ENCODE data around the gene AFG3L2.

The AFG3L2 gene

DNA sequence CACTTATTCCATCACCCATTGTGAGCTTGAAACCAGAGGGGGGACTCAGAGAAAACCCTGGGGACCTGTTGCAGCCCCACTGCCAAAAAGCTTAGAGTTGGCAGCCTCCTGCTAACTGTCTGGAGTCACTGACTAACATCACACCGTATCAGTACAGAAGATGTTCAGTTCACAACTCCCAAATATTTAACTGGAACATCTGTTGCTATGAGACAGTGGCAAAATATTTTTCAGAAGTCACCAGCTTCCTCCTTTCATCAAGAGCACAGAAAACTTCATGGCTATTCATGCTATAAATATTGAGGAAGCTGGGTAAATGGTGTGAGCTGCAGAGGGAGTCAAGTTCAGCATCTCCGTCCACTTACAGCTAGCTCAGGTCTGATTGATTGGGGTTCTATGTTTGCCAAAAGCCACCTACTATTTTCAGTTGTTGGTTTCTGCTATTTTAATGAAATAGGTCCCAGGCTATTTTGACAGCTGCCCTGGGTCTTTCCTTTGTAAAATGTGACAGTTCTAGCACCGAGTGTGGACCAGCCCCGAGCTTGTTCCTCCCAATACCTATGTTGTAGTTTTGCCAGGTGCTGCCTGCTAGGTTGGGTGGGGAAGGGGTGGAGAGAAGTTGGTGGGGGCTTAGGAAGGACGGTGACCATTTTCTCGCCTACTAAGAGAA, 59.2 kb downstream of the AFG3L2 start:
- H3K4me3 ChIP-seq (ENCODE audit: low read depth, low read length) = no peak overlapping the region
- TF ChIP-seq, protein P1, sequence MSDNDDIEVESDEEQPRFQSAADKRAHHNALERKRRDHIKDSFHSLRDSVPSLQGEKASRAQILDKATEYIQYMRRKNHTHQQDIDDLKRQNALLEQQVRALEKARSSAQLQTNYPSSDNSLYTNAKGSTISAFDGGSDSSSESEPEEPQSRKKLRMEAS (IDR thresholded peaks at IDR 0.05; ENCODE audit: low read depth, low read length) = no peak
- TF ChIP-seq, protein P2, sequence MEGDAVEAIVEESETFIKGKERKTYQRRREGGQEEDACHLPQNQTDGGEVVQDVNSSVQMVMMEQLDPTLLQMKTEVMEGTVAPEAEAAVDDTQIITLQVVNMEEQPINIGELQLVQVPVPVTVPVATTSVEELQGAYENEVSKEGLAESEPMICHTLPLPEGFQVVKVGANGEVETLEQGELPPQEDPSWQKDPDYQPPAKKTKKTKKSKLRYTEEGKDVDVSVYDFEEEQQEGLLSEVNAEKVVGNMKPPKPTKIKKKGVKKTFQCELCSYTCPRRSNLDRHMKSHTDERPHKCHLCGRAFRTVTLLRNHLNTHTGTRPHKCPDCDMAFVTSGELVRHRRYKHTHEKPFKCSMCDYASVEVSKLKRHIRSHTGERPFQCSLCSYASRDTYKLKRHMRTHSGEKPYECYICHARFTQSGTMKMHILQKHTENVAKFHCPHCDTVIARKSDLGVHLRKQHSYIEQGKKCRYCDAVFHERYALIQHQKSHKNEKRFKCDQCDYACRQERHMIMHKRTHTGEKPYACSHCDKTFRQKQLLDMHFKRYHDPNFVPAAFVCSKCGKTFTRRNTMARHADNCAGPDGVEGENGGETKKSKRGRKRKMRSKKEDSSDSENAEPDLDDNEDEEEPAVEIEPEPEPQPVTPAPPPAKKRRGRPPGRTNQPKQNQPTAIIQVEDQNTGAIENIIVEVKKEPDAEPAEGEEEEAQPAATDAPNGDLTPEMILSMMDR (IDR thresholded peaks at IDR 0.05; ENCODE audit: low read depth, low read length) = no peak
- TF ChIP-seq POLR2A (IDR thresholded peaks at IDR 0.05; ENCODE audit: extremely low read depth, insufficient read length) = no peak
- TF ChIP-seq MYC (IDR thresholded peaks at IDR 0.05; ENCODE audit: low read depth, low read length) = no peak
- DNase-seq (ENCODE audit: low read depth) = peak; percentile 50

DNA sequence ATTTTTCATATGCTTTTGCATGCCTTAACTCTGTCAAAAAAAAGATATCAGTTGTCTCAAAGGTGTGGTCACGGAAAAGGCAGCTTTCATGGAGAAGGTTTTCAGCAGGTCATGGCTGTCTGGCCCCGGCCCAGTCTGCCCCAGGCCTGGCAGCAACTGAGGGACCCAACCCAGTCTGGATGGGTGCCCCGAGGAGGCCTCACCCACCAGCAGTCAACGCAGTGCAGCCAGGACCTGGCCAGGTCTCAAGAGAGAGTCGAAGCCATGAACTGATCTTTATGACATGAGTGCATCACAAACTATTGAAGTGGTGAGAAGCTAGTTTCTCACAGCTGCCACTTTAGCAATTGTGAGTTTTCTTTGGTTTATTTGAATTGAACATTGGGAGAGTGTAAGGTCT, 61.1 kb downstream of the AFG3L2 start:
- TF ChIP-seq, protein P2 (IDR thresholded peaks at IDR 0.05; ENCODE audit: low read depth, low read length) = no peak
- no peak for TF ChIP-seq MYC (IDR thresholded peaks at IDR 0.05; ENCODE audit: low read depth, low read length)
- TF ChIP-seq, protein P1 (IDR thresholded peaks at IDR 0.05; ENCODE audit: low read depth, low read length) = no peak
- TF ChIP-seq POLR2A (IDR thresholded peaks at IDR 0.05; ENCODE audit: extremely low read depth, insufficient read length) = no peak
- no peak for DNase-seq (ENCODE audit: low read depth)
- H3K4me3 ChIP-seq (ENCODE audit: low read depth, low read length) = no peak overlapping the region

DNA sequence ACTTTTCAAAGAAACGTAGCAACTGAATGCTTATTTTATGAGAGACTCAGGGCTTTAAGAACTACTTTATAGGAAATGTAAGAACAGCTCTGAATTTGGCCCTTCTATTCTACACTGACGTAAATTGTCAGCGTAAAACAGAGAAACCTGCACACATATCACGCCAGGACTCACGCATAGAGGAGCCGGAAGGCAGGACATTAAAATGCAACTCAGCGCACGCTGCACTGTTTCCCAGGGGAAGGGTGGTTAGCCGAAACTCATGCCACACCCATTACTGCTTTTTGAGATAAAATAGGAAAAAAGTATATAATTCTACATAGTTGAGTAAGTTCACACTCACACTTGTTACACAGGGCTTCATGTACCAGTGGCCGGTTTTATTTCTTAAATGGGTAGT, 61.5 kb downstream of the AFG3L2 start:
- TF ChIP-seq MYC (IDR thresholded peaks at IDR 0.05; ENCODE audit: low read depth, low read length) = no peak
- TF ChIP-seq POLR2A (IDR thresholded peaks at IDR 0.05; ENCODE audit: extremely low read depth, insufficient read length) = no peak
- TF ChIP-seq, protein P1 (IDR thresholded peaks at IDR 0.05; ENCODE audit: low read depth, low read length) = no peak
- TF ChIP-seq, protein P2 (IDR thresholded peaks at IDR 0.05; ENCODE audit: low read depth, low read length) = no peak
- no peak overlapping the region for H3K4me3 ChIP-seq (ENCODE audit: low read depth, low read length)
- no peak for DNase-seq (ENCODE audit: low read depth)

DNA sequence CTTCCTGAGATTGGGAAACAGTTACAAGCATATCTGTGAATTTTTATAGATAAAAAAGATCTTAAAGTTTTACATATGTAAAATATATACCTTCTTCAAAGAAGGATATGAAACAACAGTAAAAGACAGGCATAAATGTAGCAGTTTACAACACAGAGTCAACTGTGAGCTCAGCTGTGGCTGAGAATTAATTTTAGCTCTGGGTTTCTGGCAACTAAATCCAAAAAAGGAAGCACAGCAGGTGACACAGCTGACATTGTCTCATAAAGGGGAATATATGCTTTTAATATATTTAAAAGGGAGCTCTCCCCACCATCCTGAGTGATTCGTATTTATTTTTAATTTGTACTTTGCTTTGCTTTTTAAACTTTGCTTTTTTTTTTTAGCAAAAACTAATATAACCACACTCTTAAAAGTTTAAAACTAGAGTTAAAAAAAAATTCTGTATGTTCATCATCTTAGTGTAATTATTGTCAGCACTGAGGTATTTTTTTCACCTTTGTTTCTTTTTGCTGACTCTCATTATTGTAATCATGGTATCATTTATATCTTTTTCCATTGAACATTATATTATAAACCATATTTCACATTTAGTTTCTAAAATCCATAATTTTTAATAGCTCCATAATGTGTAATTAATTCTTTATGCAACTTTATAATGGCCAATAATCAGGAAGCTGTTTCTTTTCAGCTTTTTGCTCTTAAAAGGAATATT, 62.3 kb downstream of the AFG3L2 start:
- H3K4me3 ChIP-seq (ENCODE audit: low read depth, low read length) = no peak overlapping the region
- TF ChIP-seq, protein P1 (IDR thresholded peaks at IDR 0.05; ENCODE audit: low read depth, low read length) = no peak
- TF ChIP-seq MYC (IDR thresholded peaks at IDR 0.05; ENCODE audit: low read depth, low read length) = no peak
- no peak for TF ChIP-seq POLR2A (IDR thresholded peaks at IDR 0.05; ENCODE audit: extremely low read depth, insufficient read length)
- TF ChIP-seq, protein P2 (IDR thresholded peaks at IDR 0.05; ENCODE audit: low read depth, low read length) = no peak
- no peak for DNase-seq (ENCODE audit: low read depth)

DNA sequence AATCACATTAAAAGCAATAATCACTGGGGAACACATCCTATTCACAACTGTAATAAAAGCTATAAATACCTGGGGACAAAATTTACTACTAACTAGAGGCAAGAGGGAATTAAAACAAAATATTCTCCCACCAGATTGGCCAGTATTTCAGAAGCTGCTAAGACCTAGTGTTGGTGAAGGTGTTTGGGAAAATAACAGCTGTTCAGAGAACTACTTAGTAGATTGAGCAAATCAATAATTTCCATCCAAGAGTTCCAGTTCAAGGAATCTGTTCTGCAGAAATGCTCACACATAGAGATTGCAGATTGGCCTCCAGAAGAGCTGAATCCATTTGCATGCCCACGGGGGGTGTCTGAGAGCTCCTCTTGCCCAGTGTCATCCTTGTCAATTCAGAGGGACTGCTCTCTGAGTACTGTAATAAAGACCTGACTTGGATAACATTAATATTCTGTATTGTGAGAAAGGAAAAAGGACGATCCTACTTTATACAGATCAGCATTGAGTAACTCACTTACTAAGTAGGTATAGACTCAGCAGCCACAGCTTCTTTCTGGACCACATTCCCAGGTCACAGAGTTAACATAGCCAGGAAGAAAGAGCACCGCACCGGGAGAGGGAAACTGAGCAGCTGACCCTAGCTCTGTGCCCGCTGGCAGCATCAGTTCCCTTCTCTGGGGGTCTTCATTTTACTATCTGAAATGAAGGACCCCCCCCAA, 63.3 kb downstream of the AFG3L2 start:
- DNase-seq (ENCODE audit: low read depth) = no peak
- H3K4me3 ChIP-seq (ENCODE audit: low read depth, low read length) = no peak overlapping the region
- TF ChIP-seq, protein P2 (IDR thresholded peaks at IDR 0.05; ENCODE audit: low read depth, low read length) = no peak
- TF ChIP-seq MYC (IDR thresholded peaks at IDR 0.05; ENCODE audit: low read depth, low read length) = no peak
- TF ChIP-seq POLR2A (IDR thresholded peaks at IDR 0.05; ENCODE audit: extremely low read depth, insufficient read length) = no peak
- TF ChIP-seq, protein P1 (IDR thresholded peaks at IDR 0.05; ENCODE audit: low read depth, low read length) = no peak

Data from NB4 (cell line).